ENCODE results near the gene ECM2. TPM values are rescaled to one million over a fixed set of nuclear protein-coding genes. Genes with fewer than 3 reads are reported as not detected.

The ECM2 gene
- total RNA-seq, 1 experiment from 2014 or later, result not detected

DNA sequence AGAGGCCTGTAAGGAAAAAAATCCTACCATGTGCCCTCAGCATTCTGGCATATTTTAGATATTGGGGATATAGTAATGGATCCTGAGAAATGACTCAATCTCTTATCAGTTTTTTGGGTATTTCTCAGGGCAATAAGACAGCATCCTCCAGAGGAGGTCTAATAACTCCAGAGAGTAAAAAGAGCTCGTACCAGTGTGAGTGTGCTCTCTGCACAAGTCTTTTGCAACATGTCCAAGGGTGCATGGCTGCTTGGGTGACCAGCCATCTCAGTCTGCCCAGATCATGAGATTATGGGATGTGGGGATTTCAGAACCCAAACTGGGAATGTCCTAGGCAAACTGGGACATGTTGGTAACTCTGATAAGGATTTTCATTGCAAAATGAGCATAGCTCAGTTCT, 68.7 kb downstream of the ECM2 start:
- Histone ChIP-seq H3K4me1 (ENCODE audit: insufficient read depth, low read length) (0 out of 2 replicates have a peak, but pooled peaks cover 3% of the 10 kb centered on the region), H3K14ac (ENCODE audit: insufficient read depth, low read length) (no peak overlapping the region), H3K27ac (ENCODE audit: insufficient read length, low read depth, low read length) (no peak overlapping the region), H2BK120ac (ENCODE audit: low read depth, low read length, poor library complexity, severe bottlenecking) (no peak overlapping the region), H3T11ph (ENCODE audit: low read length) (no peak overlapping the region), H2BK20ac (ENCODE audit: low read depth, low read length, poor library complexity, severe bottlenecking) (no peak overlapping the region), H4K91ac (ENCODE audit: insufficient read length, low read depth, low read length) (no peak overlapping the region), H4K20me1 (ENCODE audit: control insufficient read depth, insufficient read depth, insufficient read length) (no peaks in the 10 kb centered on the region), H3K9me3 (ENCODE audit: control insufficient read depth, low read depth, low read length) (no peaks in the 10 kb centered on the region), H3K23me2 (ENCODE audit: insufficient read length, low read depth, low read length, poor library complexity, severe bottlenecking) (no peaks in the 10 kb centered on the region), H3K56ac (ENCODE audit: insufficient read length, low read depth, low read length) (no peak overlapping the region), H3K9ac (ENCODE audit: extremely low read depth, insufficient read length, low read length) (no peak overlapping the region), H3K27me3 (ENCODE audit: insufficient read depth, low read length) (no peaks in the 10 kb centered on the region), H3K79me1 (ENCODE audit: insufficient read depth, low read depth, low read length, poor library complexity, severe bottlenecking) (no peaks in the 10 kb centered on the region), H2AK5ac (ENCODE audit: insufficient read length, low read length) (no peak overlapping the region), H2BK15ac (ENCODE audit: low read depth, low read length) (no peak overlapping the region), H3K4me2 (ENCODE audit: insufficient read depth, insufficient read length, low read length) (no peak overlapping the region), H3K79me2 (ENCODE audit: insufficient read depth, low read length) (no peaks in the 10 kb centered on the region), H3K18ac (ENCODE audit: insufficient read length, low read depth, low read length) (no peak overlapping the region), H2AFZ (ENCODE audit: low read length) (no peak overlapping the region), H2BK12ac (ENCODE audit: insufficient read length, low read depth, low read length) (no peak overlapping the region), H4K8ac (replicated peaks; ENCODE audit: insufficient read length, low read depth, low read length) (no peak overlapping the region), H4K5ac (ENCODE audit: insufficient read length, low read depth, low read length) (no peak overlapping the region), H3K23ac (ENCODE audit: insufficient read length, low read depth, low read length) (no peak overlapping the region), H2BK5ac (ENCODE audit: insufficient read length, low read length) (no peak overlapping the region), H3K4ac (ENCODE audit: low read depth, low read length) (no peak overlapping the region)
- no peak for DNase-seq
- H3K27ac Mint-ChIP-seq, result no peak overlapping the region
- H3K4me1 Mint-ChIP-seq, result peaks cover 10 to 11% of the 10 kb centered on the region in 2 experiments
- H3K4me3 Mint-ChIP-seq, result no peak overlapping the region
- H3K36me3 Mint-ChIP-seq (ENCODE audit: insufficient read depth in 1 of 3, low read depth in 3 of 3), result no peaks in the 10 kb centered on the region
- no peaks in the 10 kb centered on the region for H3K9me3 Mint-ChIP-seq
- WGBS (ENCODE audit: extremely low coverage, insufficient read length, low lambda C conversion rate), result no CpG with 5 or more reads among the region's 1 CpG
- TF ChIP-seq, protein P1, sequence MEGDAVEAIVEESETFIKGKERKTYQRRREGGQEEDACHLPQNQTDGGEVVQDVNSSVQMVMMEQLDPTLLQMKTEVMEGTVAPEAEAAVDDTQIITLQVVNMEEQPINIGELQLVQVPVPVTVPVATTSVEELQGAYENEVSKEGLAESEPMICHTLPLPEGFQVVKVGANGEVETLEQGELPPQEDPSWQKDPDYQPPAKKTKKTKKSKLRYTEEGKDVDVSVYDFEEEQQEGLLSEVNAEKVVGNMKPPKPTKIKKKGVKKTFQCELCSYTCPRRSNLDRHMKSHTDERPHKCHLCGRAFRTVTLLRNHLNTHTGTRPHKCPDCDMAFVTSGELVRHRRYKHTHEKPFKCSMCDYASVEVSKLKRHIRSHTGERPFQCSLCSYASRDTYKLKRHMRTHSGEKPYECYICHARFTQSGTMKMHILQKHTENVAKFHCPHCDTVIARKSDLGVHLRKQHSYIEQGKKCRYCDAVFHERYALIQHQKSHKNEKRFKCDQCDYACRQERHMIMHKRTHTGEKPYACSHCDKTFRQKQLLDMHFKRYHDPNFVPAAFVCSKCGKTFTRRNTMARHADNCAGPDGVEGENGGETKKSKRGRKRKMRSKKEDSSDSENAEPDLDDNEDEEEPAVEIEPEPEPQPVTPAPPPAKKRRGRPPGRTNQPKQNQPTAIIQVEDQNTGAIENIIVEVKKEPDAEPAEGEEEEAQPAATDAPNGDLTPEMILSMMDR (conservative IDR thresholded peaks at IDR 0.05), result no peak
- H3K27me3 Mint-ChIP-seq (ENCODE audit: low read depth), result no peaks in the 10 kb centered on the region
